ENCODE results near the gene DOCK9. TPM values are rescaled to one million over a fixed set of nuclear protein-coding genes. Genes with fewer than 3 reads are reported as not detected.

DOCK9 gene
- total RNA-seq, result 32.8 and 61.3 TPM in 2 replicates
- 33.2 and 39.1 TPM in 2 replicates for polyA plus RNA-seq

GRCh38 chr13:98977568-98978265 is at the start of gene DOCK9:
TSS of gene DOCK9 (minus strand) at chr13:98978064. CDS start at chr13:98977909, 155 bp downstream.
- Histone ChIP-seq H3K27ac (peak within 1 kb of the TSS; percentile 78), H3K36me3 (no peaks in the 10 kb centered on the region), H3K9me3 (ENCODE audit: low read depth) (no peaks in the 10 kb centered on the region), H3K4me1 (ENCODE audit: low read depth) (peaks cover 42% of the 10 kb centered on the region), H3K4me3 (no peak within 1 kb of the TSS), H3K27me3 (no peaks in the 10 kb centered on the region)
- no peak for TF ChIP-seq CTCF (IDR thresholded peaks at IDR 0.05; ENCODE audit: low read depth, low read length)
- peak; percentile 62 to 81 for DNase-seq (ENCODE audit: low read depth in 1 of 2, low spot score in 1 of 2)

- Histone ChIP-seq H3K4me3 (no peak overlapping the region), H3K27ac (no peak overlapping the region), H3K4me1 (ENCODE audit: low read depth) (no peaks in the 10 kb centered on the region), H3K27me3 (no peaks in the 10 kb centered on the region), H3K9me3 (ENCODE audit: low read depth) (no peaks in the 10 kb centered on the region), H3K36me3 (no peaks in the 10 kb centered on the region)
- no peak for DNase-seq (ENCODE audit: low read depth in 1 of 2, low spot score in 1 of 2)
- TF ChIP-seq CTCF (IDR thresholded peaks at IDR 0.05; ENCODE audit: low read depth, low read length), result no peak
Measured at GRCh38 chr13:99027260-99027659, 49.4 kb upstream of the DOCK9 start.

- no peak overlapping the region for H3K4me3 ChIP-seq
- H3K27ac ChIP-seq, result no peak overlapping the region
- no peaks in the 10 kb centered on the region for H3K36me3 ChIP-seq
- no peaks in the 10 kb centered on the region for H3K27me3 ChIP-seq
- DNase-seq (ENCODE audit: low read depth in 1 of 2, low spot score in 1 of 2), result peak in 1 of 2 donors; percentile 11
- no peaks in the 10 kb centered on the region for H3K4me1 ChIP-seq (ENCODE audit: low read depth)
- no peak for TF ChIP-seq CTCF (IDR thresholded peaks at IDR 0.05; ENCODE audit: low read depth, low read length)
- no peaks in the 10 kb centered on the region for H3K9me3 ChIP-seq (ENCODE audit: low read depth)
Measured at GRCh38 chr13:99022941-99023340, 45.1 kb upstream of the DOCK9 start.

GRCh38 chr13:99018418-99019180 is 40.7 kb upstream of the DOCK9 start:
- Histone ChIP-seq H3K27me3 (no peaks in the 10 kb centered on the region), H3K9me3 (ENCODE audit: low read depth) (no peaks in the 10 kb centered on the region), H3K36me3 (no peaks in the 10 kb centered on the region), H3K4me1 (ENCODE audit: low read depth) (no peaks in the 10 kb centered on the region), H3K4me3 (no peak overlapping the region), H3K27ac (no peak overlapping the region)
- TF ChIP-seq CTCF (IDR thresholded peaks at IDR 0.05; ENCODE audit: low read depth, low read length), result no peak
- DNase-seq (ENCODE audit: low read depth in 1 of 2, low spot score in 1 of 2), result peak in 1 of 2 donors; percentile 48

- Histone ChIP-seq H3K9me3 (ENCODE audit: low read depth) (no peaks in the 10 kb centered on the region), H3K4me1 (ENCODE audit: low read depth) (no peaks in the 10 kb centered on the region), H3K27me3 (no peaks in the 10 kb centered on the region), H3K36me3 (no peaks in the 10 kb centered on the region), H3K4me3 (no peak overlapping the region), H3K27ac (no peak overlapping the region)
- no peak for DNase-seq (ENCODE audit: low read depth in 1 of 2, low spot score in 1 of 2)
- no peak for TF ChIP-seq CTCF (IDR thresholded peaks at IDR 0.05; ENCODE audit: low read depth, low read length)
Measured at GRCh38 chr13:99015606-99016490, 38.0 kb upstream of the DOCK9 start.
